ENCODE results near the gene GNA14. TPM values are rescaled to one million over a fixed set of nuclear protein-coding genes. Genes with fewer than 3 reads are reported as not detected.

GNA14 gene
- total and polyA plus RNA-seq, 2 of the 8 experiments (the other 6 are each of a cell fraction or from before 2014, with no cell fraction given): 3.4 to 6.3 TPM

DNA sequence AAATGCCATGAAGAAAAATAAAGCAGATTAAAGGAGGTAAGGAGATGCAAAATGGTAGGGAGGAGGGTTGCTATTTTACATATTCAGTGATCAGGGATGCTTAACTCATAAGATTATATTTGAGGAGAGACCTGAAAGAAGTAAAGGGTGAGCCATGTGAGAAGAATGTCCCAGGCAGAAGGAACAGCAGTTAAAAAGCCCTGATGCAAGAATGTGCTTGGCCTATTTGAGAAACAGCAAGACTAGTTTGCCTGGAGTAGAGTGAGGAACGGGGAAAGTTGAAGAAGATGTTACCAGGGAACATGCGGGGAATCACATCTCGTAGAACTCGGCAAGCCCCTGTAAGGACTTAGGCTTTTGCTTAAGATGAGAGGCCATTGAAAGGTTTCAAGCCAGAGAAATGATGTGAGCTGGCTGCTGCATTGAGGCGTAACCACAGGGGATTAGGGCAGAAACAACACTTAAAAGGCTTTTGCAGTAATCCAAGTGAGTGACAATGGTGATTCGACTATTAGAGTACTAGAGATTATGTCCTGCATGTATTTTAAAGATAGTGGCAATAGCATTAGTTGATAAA, 272.1 kb downstream of the GNA14 start:
- Histone ChIP-seq H2BK12ac (ENCODE audit: low read depth, low read length) (no peak overlapping the region), H3K79me2 (ENCODE audit: control insufficient read depth in 1 of 2, insufficient read depth in 2 of 2, low read length in 2 of 2) (no peaks in the 10 kb centered on the region), H3K23me2 (ENCODE audit: low read depth, low read length) (no peaks in the 10 kb centered on the region), H3K18ac (ENCODE audit: extremely low read depth, low read length) (no peak overlapping the region), H2AK5ac (ENCODE audit: low read depth, low read length) (no peak overlapping the region), H4K8ac (ENCODE audit: extremely low read depth, insufficient read depth, low read length) (no peak overlapping the region), H2BK15ac (ENCODE audit: low read length) (no peak overlapping the region), H4K5ac (ENCODE audit: insufficient read length, low read depth, low read length) (no peak overlapping the region), H3K4ac (replicated peaks; ENCODE audit: insufficient read length, low read depth, low read length) (no peak overlapping the region), H4K20me1 (replicated peaks in 1 of 2; ENCODE audit: control insufficient read depth in 1 of 2, insufficient read depth in 2 of 2, low read length in 2 of 2) (no peaks in the 10 kb centered on the region), H3K4me2 (ENCODE audit: insufficient read depth in 1 of 2, low read depth in 2 of 2, low read length in 2 of 2) (no peak overlapping the region), H2AFZ (ENCODE audit: low read length) (no peak overlapping the region), H3K27me3 (replicated peaks in 1 of 4; ENCODE audit: control insufficient read depth in 3 of 4, extremely low read depth in 1 of 4, insufficient read depth in 3 of 4, low read length in 3 of 4) (no peaks in the 10 kb centered on the region), H3K36me3 (ENCODE audit: control insufficient read depth in 2 of 4, insufficient read depth in 4 of 4, low read length in 3 of 4) (peaks cover 3 to 4% (median 4%) of the 10 kb centered on the region in 4 experiments; a peak in 5 of 8 replicates), H3K4me3 (ENCODE audit: extremely low read depth in 1 of 4, insufficient read depth in 2 of 4, low read depth in 3 of 4, low read length in 4 of 4) (no peak overlapping the region), H3K27ac (ENCODE audit: low read depth, low read length) (no peak overlapping the region), H3K9me3 (ENCODE audit: insufficient read depth in 2 of 2, low read depth in 1 of 2, low read length in 1 of 2) (no peaks in the 10 kb centered on the region), H3K79me1 (ENCODE audit: low read depth, low read length) (no peaks in the 10 kb centered on the region), H4K91ac (replicated peaks; ENCODE audit: insufficient read length, low read length) (no peak overlapping the region), H2BK120ac (replicated peaks; ENCODE audit: low read depth, low read length) (no peak overlapping the region), H2BK5ac (ENCODE audit: low read depth, low read length) (no peak overlapping the region), H3K56ac (replicated peaks; ENCODE audit: insufficient read length, low read depth, low read length) (no peak overlapping the region), H2BK20ac (ENCODE audit: low read length) (no peak overlapping the region), H3K23ac (ENCODE audit: insufficient read length) (no peak overlapping the region), H3K4me1 (replicated peaks in 1 of 4; ENCODE audit: control insufficient read depth in 3 of 4, insufficient read depth in 4 of 4, low read length in 3 of 4) (peaks cover 0 to 5% (median 0%) of the 10 kb centered on the region in 4 experiments; a peak in 1 of 7 replicates), H3K14ac (ENCODE audit: insufficient read length) (no peak overlapping the region), H3K9ac (replicated peaks in 1 of 4; ENCODE audit: extremely low read depth in 1 of 4, low read depth in 3 of 4, low read length in 3 of 4) (no peak overlapping the region)
- WGBS, 2 experiments (ENCODE audit: extremely low coverage in 1 of 2, insufficient coverage in 1 of 2, insufficient read length in 1 of 2, insufficient replicate concordance in 2 of 2, low coverage in 1 of 2, low lambda C conversion rate in 2 of 2, missing lambda C conversion rate in 1 of 2): 79% methylated on average over 6 of the region's 6 CpGs; no CpG with 5 or more reads in 1 of the 2 experiments
- peak; percentile 13 for FAIRE-seq
- CTCF ChIA-PET (ENCODE audit: partially characterized antibody): interaction anchor here (1.5 kb wide), 1 partner anchor 11 kb away, joined by 4 read pairs; no protein-coding TSS in a partner anchor
- POLR2A ChIA-PET (ENCODE audit: partially characterized antibody): no interaction called here
- DNase-seq (ENCODE audit: low read depth in 1 of 2, low spot score in 2 of 2): peak in 1 of 2 experiments; percentile 3
- TF ChIP-seq TEAD4 (IDR thresholded peaks at IDR 0.05; ENCODE audit: low read depth, low read length) (no peak), TBP (IDR thresholded peaks at IDR 0.05; ENCODE audit: low read depth, low read length) (no peak)

Data from H1 (cell line).